ENCODE results near the gene S100A7. TPM values are rescaled to one million over a fixed set of nuclear protein-coding genes. Genes with fewer than 3 reads are reported as not detected.

Gene S100A7
- total and polyA plus RNA-seq, 4 donors: 0.47 TPM; not detected in 3

DNA sequence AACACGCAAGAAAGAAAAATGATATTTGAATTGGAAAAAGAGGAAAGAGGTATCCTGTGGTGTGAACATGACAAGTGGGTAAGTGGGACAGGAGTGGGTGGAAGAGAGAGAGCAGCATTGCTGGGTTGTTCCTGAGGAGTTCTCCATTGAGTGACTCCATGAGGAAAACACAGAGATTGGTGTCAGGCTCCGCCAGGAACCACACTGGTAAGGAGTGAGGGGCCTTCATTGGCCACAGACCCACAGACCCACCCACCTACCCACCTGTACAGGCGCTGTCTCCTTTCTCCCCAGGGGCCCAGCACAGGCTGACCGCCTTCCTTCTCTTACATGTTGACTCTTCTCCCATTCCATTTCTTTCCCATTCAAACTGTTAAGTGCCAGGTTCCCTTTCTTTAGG lies 23.2 kb downstream of the S100A7 start:
- TF ChIP-seq, protein P1, sequence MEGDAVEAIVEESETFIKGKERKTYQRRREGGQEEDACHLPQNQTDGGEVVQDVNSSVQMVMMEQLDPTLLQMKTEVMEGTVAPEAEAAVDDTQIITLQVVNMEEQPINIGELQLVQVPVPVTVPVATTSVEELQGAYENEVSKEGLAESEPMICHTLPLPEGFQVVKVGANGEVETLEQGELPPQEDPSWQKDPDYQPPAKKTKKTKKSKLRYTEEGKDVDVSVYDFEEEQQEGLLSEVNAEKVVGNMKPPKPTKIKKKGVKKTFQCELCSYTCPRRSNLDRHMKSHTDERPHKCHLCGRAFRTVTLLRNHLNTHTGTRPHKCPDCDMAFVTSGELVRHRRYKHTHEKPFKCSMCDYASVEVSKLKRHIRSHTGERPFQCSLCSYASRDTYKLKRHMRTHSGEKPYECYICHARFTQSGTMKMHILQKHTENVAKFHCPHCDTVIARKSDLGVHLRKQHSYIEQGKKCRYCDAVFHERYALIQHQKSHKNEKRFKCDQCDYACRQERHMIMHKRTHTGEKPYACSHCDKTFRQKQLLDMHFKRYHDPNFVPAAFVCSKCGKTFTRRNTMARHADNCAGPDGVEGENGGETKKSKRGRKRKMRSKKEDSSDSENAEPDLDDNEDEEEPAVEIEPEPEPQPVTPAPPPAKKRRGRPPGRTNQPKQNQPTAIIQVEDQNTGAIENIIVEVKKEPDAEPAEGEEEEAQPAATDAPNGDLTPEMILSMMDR (IDR thresholded peaks at IDR 0.05; ENCODE audit: control extremely low read depth, extremely low read depth): no peak
- H3K9me3 ChIP-seq (ENCODE audit: control insufficient read depth in 4 of 4, insufficient read depth in 3 of 4, low read length in 3 of 4): peaks cover 0 to 8% (median 0%) of the 10 kb centered on the region in 4 donors
- no peak overlapping the region for H3K27ac ChIP-seq (ENCODE audit: low read depth in 1 of 2, low read length in 1 of 2)
- whole genome bisulfite sequencing, 2 donors: 90 to 100% methylated on average over 4 of the region's 4 CpGs
- DNase-seq (no peak), ATAC-seq (ENCODE audit: insufficient read depth, low FRiP score) (no peak)
- no peak overlapping the region for H3K9ac ChIP-seq (ENCODE audit: insufficient read depth in 1 of 2, low read length in 2 of 2)
- no peak overlapping the region for H3K4me3 ChIP-seq
- no peaks in the 10 kb centered on the region for H3K4me1 ChIP-seq (ENCODE audit: control insufficient read depth in 5 of 5, insufficient read depth in 5 of 5, low read length in 5 of 5)
- no peaks in the 10 kb centered on the region for H3K36me3 ChIP-seq (ENCODE audit: control insufficient read depth in 4 of 4, insufficient read depth in 4 of 4, low read length in 4 of 4)
- H3K27me3 ChIP-seq (ENCODE audit: control insufficient read depth in 3 of 3, insufficient read depth in 3 of 3, low read length in 2 of 3): no peaks in the 10 kb centered on the region

DNA sequence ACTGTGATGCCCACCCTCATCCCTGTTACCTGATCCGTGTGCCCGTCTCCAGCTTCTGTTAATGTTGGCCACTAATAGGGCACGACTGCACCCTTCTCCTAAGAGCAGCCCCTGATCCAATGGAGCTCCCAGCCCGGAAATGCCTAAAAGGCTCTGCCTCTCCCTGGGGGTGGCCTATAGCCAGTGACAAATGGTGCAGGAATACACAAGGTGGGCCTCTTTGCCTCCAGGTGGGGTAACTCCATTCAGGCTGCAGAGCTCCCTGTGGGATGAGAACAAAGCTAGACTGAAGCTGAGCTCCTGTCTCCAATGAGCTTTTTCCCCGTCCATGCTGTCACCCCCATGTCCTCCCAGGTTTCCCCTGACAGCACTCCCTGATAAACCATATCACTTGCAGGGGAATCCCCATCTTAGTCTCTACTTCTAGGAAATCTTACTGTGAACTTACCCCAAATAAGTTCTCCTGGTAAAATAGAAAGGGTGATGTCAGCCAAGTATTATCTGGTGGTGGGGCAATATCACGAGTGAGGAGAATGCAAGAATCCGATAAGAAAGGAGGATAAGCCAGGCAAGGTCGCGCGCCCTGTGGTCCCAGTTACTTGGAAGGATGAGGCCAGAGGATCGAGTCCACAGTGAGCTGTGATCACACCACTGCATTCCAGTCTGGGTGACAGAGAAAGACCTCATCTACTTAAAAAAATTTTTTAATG lies 25.6 kb downstream of the S100A7 start:
- no peaks in the 10 kb centered on the region for H3K27me3 ChIP-seq (ENCODE audit: control insufficient read depth in 3 of 3, insufficient read depth in 3 of 3, low read length in 2 of 3)
- no peak for ATAC-seq (ENCODE audit: insufficient read depth, low FRiP score)
- H3K4me1 ChIP-seq (ENCODE audit: control insufficient read depth in 5 of 5, insufficient read depth in 5 of 5, low read length in 5 of 5): no peaks in the 10 kb centered on the region
- H3K4me3 ChIP-seq: no peak overlapping the region
- H3K9me3 ChIP-seq (ENCODE audit: control insufficient read depth in 4 of 4, insufficient read depth in 3 of 4, low read length in 3 of 4): peaks cover 0 to 10% (median 0%) of the 10 kb centered on the region in 4 donors
- 77 to 89% methylated on average over 11 of the region's 11 CpGs for WGBS, 2 donors
- H3K27ac ChIP-seq (ENCODE audit: low read depth in 1 of 2, low read length in 1 of 2): no peak overlapping the region
- TF ChIP-seq, protein P1 (IDR thresholded peaks at IDR 0.05; ENCODE audit: control extremely low read depth, extremely low read depth): no peak
- no peaks in the 10 kb centered on the region for H3K36me3 ChIP-seq (ENCODE audit: control insufficient read depth in 4 of 4, insufficient read depth in 4 of 4, low read length in 4 of 4)
- DNase-seq: no peak
- H3K9ac ChIP-seq (ENCODE audit: insufficient read depth in 1 of 2, low read length in 2 of 2): no peak overlapping the region

DNA sequence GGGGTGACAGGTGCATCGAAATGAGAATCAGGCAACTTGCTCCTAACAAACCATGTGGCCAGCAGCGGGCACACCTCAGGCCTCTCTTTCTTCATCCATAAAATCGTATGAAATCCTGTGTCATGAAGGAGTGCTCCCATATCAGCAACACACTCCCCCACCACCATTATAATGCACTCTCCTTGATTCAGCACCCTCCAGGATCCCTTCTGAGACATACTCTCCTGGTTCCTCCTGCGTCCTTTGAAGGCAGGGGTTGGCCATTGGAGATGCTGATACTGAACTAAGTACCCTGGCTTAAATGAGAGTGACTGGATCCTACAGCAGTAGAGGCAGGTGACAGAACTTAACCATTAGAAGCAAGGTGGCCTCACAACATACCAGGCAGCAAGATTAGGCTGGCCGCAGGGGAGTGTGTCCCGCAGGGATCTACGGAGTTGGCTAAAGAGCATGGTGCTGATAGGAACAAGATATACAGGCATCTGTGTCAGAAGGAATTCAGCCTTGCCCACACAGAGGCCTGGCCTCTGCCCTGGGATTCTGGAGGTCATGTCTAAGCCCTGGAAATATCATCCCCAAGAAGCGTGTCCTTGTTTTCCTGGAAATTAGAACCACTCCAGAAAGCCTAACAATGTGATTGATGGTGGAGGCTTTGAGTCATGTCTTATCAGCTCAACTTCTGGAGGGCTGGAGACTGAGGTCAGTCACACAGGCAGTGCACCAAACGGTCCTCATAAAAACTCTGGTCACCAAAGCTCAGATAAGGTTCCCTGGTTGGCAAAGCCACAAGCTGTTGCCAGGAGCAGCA lies 27.4 kb downstream of the S100A7 start:
- H3K27me3 ChIP-seq (ENCODE audit: control insufficient read depth in 3 of 3, insufficient read depth in 3 of 3, low read length in 2 of 3): no peaks in the 10 kb centered on the region
- no peak for DNase-seq
- no peak overlapping the region for H3K4me3 ChIP-seq

More for the DNA sequence above, 27.4 kb downstream of the S100A7 start:
- 70 to 80% methylated on average over 9 of the region's 9 CpGs for WGBS, 2 donors
- TF ChIP-seq, protein P1 (IDR thresholded peaks at IDR 0.05; ENCODE audit: control extremely low read depth, extremely low read depth): no peak
- no peaks in the 10 kb centered on the region for H3K36me3 ChIP-seq (ENCODE audit: control insufficient read depth in 4 of 4, insufficient read depth in 4 of 4, low read length in 4 of 4)
- no peak overlapping the region for H3K9ac ChIP-seq (ENCODE audit: insufficient read depth in 1 of 2, low read length in 2 of 2)
- no peaks in the 10 kb centered on the region for H3K4me1 ChIP-seq (ENCODE audit: control insufficient read depth in 5 of 5, insufficient read depth in 5 of 5, low read length in 5 of 5)
- H3K9me3 ChIP-seq (ENCODE audit: control insufficient read depth in 4 of 4, insufficient read depth in 3 of 4, low read length in 3 of 4): peaks cover 0 to 8% (median 0%) of the 10 kb centered on the region in 4 donors
- no peak for ATAC-seq (ENCODE audit: insufficient read depth, low FRiP score)
- no peak overlapping the region for H3K27ac ChIP-seq (ENCODE audit: low read depth in 1 of 2, low read length in 1 of 2)

All from lung (tissue), 12 donors.